GM19397 (cell line): ENCODE data around the gene SSPN.
"Not testable (repeated sequence)": the region's sequence is repeated elsewhere in the genome, so short reads cannot be mapped to it uniquely, and the experiment has no call there.

Experiments
- ATAC-seq: cut with Tn5 transposase; IDR thresholded peaks from one replicate; pipeline ENCODE4 v1.9.1; 2021; ENCODE audit warnings: mild to moderate bottlenecking, moderate library complexity; ENCODE audit not compliant: unreplicated experiment

The SSPN gene

GRCh38 chr12:26226629-26227360 is 31.4 kb downstream of the SSPN start:
- no peak for ATAC-seq

DNA sequence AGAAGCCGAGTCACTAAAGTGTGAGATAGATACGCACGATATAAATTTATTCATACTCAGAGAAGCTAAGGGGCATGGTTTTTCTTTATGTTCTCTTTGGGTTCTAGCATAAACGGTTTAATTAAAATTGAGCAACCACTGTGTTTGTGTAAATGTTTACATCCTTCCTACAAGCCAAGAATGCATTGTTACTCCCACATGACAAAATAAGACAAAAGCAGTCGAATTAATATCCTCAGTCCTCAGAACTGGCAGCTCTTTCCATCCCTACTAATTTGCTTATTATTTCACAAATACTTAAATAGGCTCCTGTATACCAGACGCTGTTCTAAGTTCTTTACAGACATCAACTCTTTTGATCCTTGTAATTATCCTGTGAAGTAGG is 32.0 kb downstream of the SSPN start:
- no peak for ATAC-seq

DNA sequence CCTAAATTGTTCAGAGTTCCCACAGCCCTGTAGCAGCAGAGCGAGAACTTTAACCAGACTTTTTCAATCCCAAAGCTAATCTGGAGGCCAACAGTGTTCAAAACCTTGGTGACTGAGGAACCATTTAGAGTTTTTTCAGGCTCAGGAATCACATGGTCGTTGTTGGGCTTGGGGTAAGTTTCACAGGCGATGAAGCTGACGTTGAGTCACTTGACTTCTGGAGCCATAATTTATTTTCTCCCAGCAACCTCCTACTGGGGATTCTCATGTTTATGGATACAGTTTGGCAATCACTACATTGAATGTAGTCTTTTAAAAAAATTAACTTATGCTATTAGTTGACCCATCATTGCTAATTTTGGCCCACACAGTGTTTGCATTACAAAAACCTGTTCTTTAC is 34.5 kb downstream of the SSPN start:
- ATAC-seq = no peak

GRCh38 chr12:26231470-26231869 is 36.1 kb downstream of the SSPN start:
- ATAC-seq = no peak

GRCh38 chr12:26231921-26232320 is 36.5 kb downstream of the SSPN start:
- no peak for ATAC-seq

GRCh38 chr12:26233631-26234030 is 38.3 kb downstream of the SSPN start:
- no peak for ATAC-seq

GRCh38 chr12:26235465-26235864 is 40.1 kb downstream of the SSPN start:
- ATAC-seq = not testable (repeated sequence)

DNA sequence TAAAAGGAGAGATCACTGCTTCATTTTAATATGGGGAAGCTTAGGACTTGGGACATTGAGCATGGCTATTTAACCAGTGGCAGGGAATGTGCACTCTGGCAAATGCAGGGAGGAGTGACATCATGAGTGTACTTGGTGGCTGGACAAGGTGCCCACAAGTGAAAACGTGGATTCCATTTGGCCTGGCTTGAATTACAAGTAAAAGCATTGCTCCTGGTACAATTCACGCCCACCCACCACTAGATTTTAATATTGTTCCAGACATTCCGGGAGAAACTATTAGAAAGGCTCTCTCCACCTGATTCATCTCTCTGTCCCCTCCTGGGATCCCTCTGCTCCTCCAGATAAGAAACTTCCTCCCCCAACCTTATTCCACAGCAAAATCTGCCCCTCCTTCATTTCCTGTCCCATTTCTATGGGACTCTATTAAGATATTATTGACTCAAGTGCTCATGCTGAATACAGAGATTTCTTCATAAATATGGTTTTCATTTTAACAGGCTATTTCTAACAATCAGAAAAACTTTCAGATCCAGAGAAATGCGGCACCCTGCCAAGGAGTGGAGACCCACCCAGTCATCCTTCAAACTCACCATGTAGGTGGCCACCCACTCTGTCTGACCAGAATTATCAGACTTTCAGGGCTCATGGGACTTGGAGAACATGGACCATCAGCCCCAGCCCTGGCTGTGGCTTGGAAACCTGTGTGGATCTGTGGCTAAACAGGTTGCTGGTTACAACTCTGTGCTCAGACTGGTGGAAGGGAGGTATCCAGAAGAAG is 43.2 kb downstream of the SSPN start:
- no peak for ATAC-seq

- no peak for ATAC-seq
Observed at GRCh38 chr12:26239122-26239851, 43.9 kb downstream of the SSPN start.

GRCh38 chr12:26239852-26240815 is 44.8 kb downstream of the SSPN start:
- ATAC-seq = no peak

DNA sequence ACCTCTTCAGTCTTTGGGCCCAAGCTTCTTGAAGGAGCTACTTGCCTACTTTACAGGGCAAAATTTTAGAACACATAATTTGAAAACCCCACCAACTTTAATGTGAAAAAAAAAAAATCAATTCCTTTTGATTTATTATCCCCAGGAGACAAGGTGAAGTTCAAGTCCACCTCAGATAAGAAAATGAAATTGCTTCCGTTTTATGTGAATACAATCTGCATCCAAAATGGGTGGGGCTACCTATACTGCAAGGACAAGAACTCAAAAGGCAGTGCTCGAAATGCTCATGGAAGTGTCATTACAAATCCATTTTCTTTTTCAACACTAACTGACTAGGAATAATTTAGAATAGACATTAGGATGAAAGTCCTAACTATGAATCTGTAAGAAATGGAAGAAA is 45.7 kb downstream of the SSPN start:
- ATAC-seq = no peak

DNA sequence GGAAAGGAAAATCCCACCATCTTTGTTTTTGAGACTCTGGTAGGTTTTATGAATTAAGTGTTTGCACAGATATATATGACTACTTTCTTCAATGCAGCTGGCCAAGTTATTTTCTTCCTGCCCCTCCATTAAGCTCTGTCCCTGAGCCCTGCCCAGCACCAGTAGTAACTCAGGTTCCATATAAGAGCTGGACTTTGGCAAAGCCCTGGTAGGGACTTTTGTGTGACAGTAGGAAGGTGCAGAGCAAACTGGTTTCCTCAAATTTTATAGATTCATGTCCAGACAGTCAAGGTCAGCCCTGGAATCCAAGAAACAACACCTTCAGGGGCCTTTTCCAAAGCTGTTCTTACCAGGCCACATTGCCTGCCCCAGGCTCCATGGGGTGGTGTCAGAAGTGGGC is 47.3 kb downstream of the SSPN start:
- ATAC-seq = no peak

DNA sequence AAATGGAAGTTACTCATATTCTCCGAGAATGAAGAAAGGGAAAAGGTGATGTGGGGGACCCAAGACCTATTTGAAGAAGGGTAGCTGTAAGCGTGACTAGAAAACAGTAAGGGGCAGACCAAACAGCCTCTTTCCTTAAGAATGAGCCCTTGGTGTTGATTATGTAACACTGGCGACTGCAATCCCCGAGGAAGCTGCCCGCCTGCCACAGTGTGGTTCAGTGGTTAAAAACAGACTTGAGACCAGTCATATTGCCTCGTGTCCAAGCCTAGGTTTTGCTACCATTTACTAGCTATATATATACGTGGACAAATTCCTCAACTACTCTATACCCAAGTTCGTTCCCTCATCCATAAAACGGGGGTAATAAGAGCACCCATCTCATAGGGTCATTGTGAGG is 49.1 kb downstream of the SSPN start:
- ATAC-seq = no peak

DNA sequence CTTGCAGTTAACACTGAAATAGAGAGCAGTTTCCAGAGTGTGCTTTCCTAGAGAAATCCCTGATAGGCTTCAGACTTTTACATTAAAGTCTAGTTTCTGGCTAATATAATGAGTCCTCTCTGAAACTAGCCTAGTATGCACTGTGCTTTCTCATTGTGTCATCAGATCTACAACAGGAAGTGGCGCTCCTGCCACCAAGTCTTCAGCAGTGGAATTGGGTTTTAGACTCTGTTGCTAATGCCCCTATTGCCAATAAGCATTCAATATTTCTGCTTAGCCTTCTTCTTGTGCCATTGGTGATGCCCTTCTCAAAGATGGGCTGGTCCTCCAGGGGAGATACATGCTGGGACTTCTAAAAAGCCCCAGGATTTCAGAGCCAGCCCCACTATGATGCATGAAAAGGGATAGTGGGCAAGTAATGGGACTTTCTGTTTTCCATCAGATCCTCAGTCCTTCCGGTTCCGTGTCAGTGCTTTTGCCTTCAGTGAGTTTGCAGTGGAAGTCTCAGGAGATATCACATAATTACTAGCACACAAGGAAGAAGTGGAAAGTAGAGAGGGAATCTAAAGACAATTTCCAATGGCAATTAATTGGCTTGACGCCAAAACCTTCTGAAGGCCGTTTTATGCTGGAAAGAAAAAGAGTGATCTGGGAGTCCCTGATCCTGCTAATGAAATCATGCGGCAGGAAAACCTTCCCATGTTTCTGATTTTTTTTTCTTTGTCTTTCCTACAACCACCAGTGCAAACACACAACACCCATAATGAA is 50.0 kb downstream of the SSPN start:
- ATAC-seq = no peak

- ATAC-seq = no peak
Observed at GRCh38 chr12:26246483-26247164, 51.3 kb downstream of the SSPN start.

- no peak for ATAC-seq
Observed at GRCh38 chr12:26247873-26248272, 52.5 kb downstream of the SSPN start.

DNA sequence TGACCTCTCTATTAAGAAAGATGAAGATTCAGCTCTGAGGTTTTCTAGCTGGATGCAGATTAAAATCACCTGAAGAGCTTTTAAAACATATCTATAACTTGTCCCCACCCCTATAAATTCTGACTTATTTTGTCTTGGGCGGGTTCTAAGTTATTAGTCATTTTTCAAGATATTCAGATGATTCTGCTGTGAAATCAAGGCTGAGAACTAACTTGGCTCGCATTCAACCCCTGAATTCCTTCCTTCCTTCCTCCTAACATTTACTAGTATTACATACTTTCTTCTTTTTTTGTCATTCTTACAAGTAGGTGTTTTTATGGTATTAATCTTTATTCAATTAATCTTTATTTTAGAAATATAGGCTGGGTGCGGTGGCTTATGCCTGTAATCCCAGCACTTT is 55.4 kb downstream of the SSPN start:
- ATAC-seq = no peak

GRCh38 chr12:26251600-26251999 is 56.2 kb downstream of the SSPN start:
- no peak for ATAC-seq

- ATAC-seq = no peak
Observed at GRCh38 chr12:26252946-26253345, 57.6 kb downstream of the SSPN start.
